Esophagus muscularis mucosa (tissue), 4 donors: Measurements from ENCODE around the gene POLN. TPM values are rescaled to one million over a fixed set of nuclear protein-coding genes. Genes with fewer than 3 reads are reported as not detected.
"Not testable (repeated sequence)": the region's sequence is repeated elsewhere in the genome, so short reads cannot be mapped to it uniquely, and the experiment has no call there.

ENCODE experiments used
- DNase-seq: peaks from one replicate; pipeline ENCODE4 v3.0.0-alpha.2; 2017; ENCODE audit errors: extremely low spot score
- H3K27ac ChIP-seq, 4 donors: fragments of 200-600 bp; sonication (generic); replicated peaks in 1 of 4; 1 replicate in 3 of 4; 2 replicates in 1 of 4; pipeline ENCODE4 v1.5.1; 2016 to 2019; ENCODE audit warnings: mild to moderate bottlenecking in 1 of 4
- H3K27me3 ChIP-seq, 4 donors: fragments of 200-600 bp; sonication (generic); one replicate each; pipeline versions ENCODE4 v1.5.1 to v1.6.0; 2016 to 2019
- H3K36me3 ChIP-seq, 4 donors: fragments of 200-600 bp; sonication (generic); one replicate each; pipeline ENCODE4 v1.5.1; 2016 to 2019
- H3K4me1 ChIP-seq, 4 donors: fragments of 200-600 bp; sonication (generic); one replicate each; pipeline ENCODE4 v1.5.1; 2016 to 2019
- H3K4me3 ChIP-seq, 4 donors: fragments of 200-600 bp; sonication (generic); 1 replicate in 2 of 4; 2 replicates in 2 of 4; pipeline ENCODE4 v1.5.1; 2016 to 2019; ENCODE audit warnings: mild to moderate bottlenecking in 4 of 4, moderate library complexity in 1 of 4
- H3K9me3 ChIP-seq, 4 donors: fragments of 200-600 bp; sonication (generic); 1 replicate in 3 of 4; 2 replicates in 1 of 4; pipeline ENCODE4 v1.5.1; 2016 to 2019
- CTCF ChIP-seq, 3 experiments: fragments of 200-600 bp in 2 of 3; fragments of 450-650 bp in 1 of 3; sonication (generic) in 2 of 3; IDR thresholded peaks; one replicate each; pipeline ENCODE4 v1.5.1; 2017 to 2019; ENCODE audit warnings: antibody characterized with exemption in 3 of 3, mild to moderate bottlenecking in 2 of 3, moderate library complexity in 1 of 3
- EP300 ChIP-seq: sonication (generic); formaldehyde crosslinking; IDR thresholded peaks from one replicate; pipeline ENCODE4 v1.6.1; 2017; ENCODE audit warnings: antibody characterized with exemption
- POLR2A ChIP-seq: fragments of 450-650 bp; IDR thresholded peaks from one replicate; pipeline ENCODE4 v1.6.1; 2017; ENCODE audit warnings: antibody characterized with exemption, moderate library complexity, mild to moderate bottlenecking, low read depth
- POLR2AphosphoS5 ChIP-seq, 2 donors: sonication (generic); formaldehyde crosslinking; IDR thresholded peaks; one replicate each; pipeline ENCODE4 v1.6.1; 2017; ENCODE audit warnings: antibody characterized with exemption in 2 of 2
- WGBS: methylation state at CpG from one replicate; pipeline ENCODE4 v1.1.5; 2018; 5-methylcytosine and 5-hydroxymethylcytosine counted together
- intact Hi-C: fragments of 100-400 bp; cut with DNase I; formaldehyde crosslinking; loops from one replicate; pipeline ENCODE4 v1.15.1; 2023
- total RNA-seq, 4 donors: library from RNA; depleted of rRNA; stranded (reverse); fragments of >200 nt; gene quantifications; one replicate each; pipeline versions ENCODE4 v1.1.0 to v1.2.1, GENCODE V29; 2016

Gene POLN
- total RNA-seq, 4 donors from 2014 or later, result 1.2 to 3.3 (median 2.7) TPM

GRCh38 chr4:2172161-2172560 is 69.8 kb downstream of the POLN start:
- H3K27ac ChIP-seq, result no peak overlapping the region
- no peaks in the 10 kb centered on the region for H3K4me1 ChIP-seq
- no peak overlapping the region for H3K4me3 ChIP-seq
- H3K27me3 ChIP-seq, result no peaks in the 10 kb centered on the region
- TF ChIP-seq CTCF (IDR thresholded peaks at IDR 0.05) (no peak), EP300 (no peak), POLR2AphosphoS5 (IDR thresholded peaks at IDR 0.05) (no peak)
- peaks cover 0 to 38% (median 20%) of the 10 kb centered on the region in 4 donors for H3K36me3 ChIP-seq
- no peaks in the 10 kb centered on the region for H3K9me3 ChIP-seq
- peak; percentile 85 for DNase-seq
- 78% methylated on average over 4 of the region's 4 CpGs for WGBS
- intact Hi-C loops, result no loop called here

- WGBS, result 88% methylated on average over 12 of the region's 12 CpGs
- intact Hi-C loops, result no loop called here
- Histone ChIP-seq H3K36me3 (peaks cover 0 to 34% (median 18%) of the 10 kb centered on the region in 4 donors), H3K27me3 (no peaks in the 10 kb centered on the region), H3K27ac (no peak overlapping the region), H3K9me3 (no peaks in the 10 kb centered on the region), H3K4me1 (no peaks in the 10 kb centered on the region), H3K4me3 (no peak overlapping the region)
- no peak for DNase-seq
- no peak for TF ChIP-seq EP300
- no peak for TF ChIP-seq CTCF (IDR thresholded peaks at IDR 0.05)
These were observed 73.2 kb downstream of the POLN start for GRCh38 chr4:2168469-2169319.

- no peak for DNase-seq
- whole genome bisulfite sequencing, result 94% methylated on average over 5 of the region's 5 CpGs
- Histone ChIP-seq H3K4me3 (no peak overlapping the region), H3K27ac (no peak overlapping the region), H3K27me3 (no peaks in the 10 kb centered on the region), H3K4me1 (no peaks in the 10 kb centered on the region), H3K36me3 (peaks cover 0 to 33% (median 18%) of the 10 kb centered on the region in 4 donors), H3K9me3 (no peaks in the 10 kb centered on the region)
- no peak for TF ChIP-seq CTCF (IDR thresholded peaks at IDR 0.05)
- intact Hi-C loops, result no loop called here
These were observed 75.7 kb downstream of the POLN start for GRCh38 chr4:2166253-2166652.

GRCh38 chr4:2165391-2165790 is 76.5 kb downstream of the POLN start:
- no peaks in the 10 kb centered on the region for H3K9me3 ChIP-seq
- H3K36me3 ChIP-seq, result peaks cover 0 to 30% (median 14%) of the 10 kb centered on the region in 4 donors
- no peaks in the 10 kb centered on the region for H3K4me1 ChIP-seq
- no peaks in the 10 kb centered on the region for H3K27me3 ChIP-seq
- no peak for DNase-seq
- WGBS, result 96% methylated on average over 7 of the region's 7 CpGs
- no peak overlapping the region for H3K4me3 ChIP-seq
- no peak for TF ChIP-seq CTCF (IDR thresholded peaks at IDR 0.05)
- TF ChIP-seq POLR2AphosphoS5 (IDR thresholded peaks at IDR 0.05), result no peak
- H3K27ac ChIP-seq, result no peak overlapping the region
- intact Hi-C loops, result no loop called here

GRCh38 chr4:2163311-2163821 is 78.6 kb downstream of the POLN start:
- Histone ChIP-seq H3K27me3 (no peaks in the 10 kb centered on the region), H3K27ac (no peak overlapping the region), H3K36me3 (peaks cover 0 to 10% (median 1%) of the 10 kb centered on the region in 4 donors), H3K4me1 (no peaks in the 10 kb centered on the region), H3K9me3 (no peaks in the 10 kb centered on the region), H3K4me3 (no peak overlapping the region)
- intact Hi-C loops, result no loop called here
- DNase-seq, result no peak
- no peak for TF ChIP-seq EP300
- TF ChIP-seq CTCF (IDR thresholded peaks at IDR 0.05), result no peak
- no peak for TF ChIP-seq POLR2AphosphoS5 (IDR thresholded peaks at IDR 0.05)
- no peak for TF ChIP-seq POLR2A
- 82% methylated on average over 19 of the region's 19 CpGs for WGBS

- H3K4me3 ChIP-seq, H3K9me3 ChIP-seq, H3K27me3 ChIP-seq, H3K36me3 ChIP-seq, H3K27ac ChIP-seq, DNase-seq, intact Hi-C loops, H3K4me1 ChIP-seq: not testable (repeated sequence)
- WGBS, result 93% methylated on average over 16 of the region's 40 CpGs
These were observed 80.7 kb downstream of the POLN start for GRCh38 chr4:2161092-2161703.
